ENCODE measurements around the gene KSR1. TPM values are rescaled to one million over a fixed set of nuclear protein-coding genes. Genes with fewer than 3 reads are reported as not detected.
"Not testable (repeated sequence)": the region's sequence is repeated elsewhere in the genome, so short reads cannot be mapped to it uniquely, and the experiment has no call there.

The KSR1 gene
- total RNA-seq, 1 donor from 2014 or later: 90.2 TPM

DNA sequence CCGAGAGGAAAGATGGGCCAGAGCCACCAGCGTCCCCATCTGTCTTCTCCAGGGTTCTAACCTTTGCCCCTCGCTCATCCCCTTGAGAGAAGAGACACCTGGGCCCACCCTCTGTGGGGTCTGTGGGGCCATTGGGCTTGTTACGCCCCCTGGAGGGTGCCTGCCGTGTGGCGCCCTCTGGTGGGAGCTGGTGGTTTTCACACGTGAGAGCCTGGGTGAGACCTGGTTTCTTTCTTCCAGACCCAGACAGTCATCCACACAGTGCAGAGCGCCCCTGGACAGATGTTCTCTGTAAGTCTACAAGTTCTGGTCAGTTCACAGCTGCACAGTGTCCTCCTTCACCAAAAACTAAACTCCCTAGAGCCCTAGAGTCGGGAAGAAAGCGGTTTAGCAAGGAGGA, 189.4 kb downstream of the KSR1 start:
- H3K36me3 Mint-ChIP-seq (ENCODE audit: low read depth, unreplicated experiment): peaks cover 26% of the 10 kb centered on the region
- H3K4me3 Mint-ChIP-seq (ENCODE audit: unreplicated experiment); H3K27me3 Mint-ChIP-seq (ENCODE audit: low read depth, unreplicated experiment); FAIRE-seq; H3K27ac ChIP-seq (ENCODE audit: low read depth, low read length); H3K9ac ChIP-seq (ENCODE audit: low read length); H3K79me2 ChIP-seq (ENCODE audit: insufficient read depth, low read length); H2AFZ ChIP-seq (ENCODE audit: low read depth, low read length); H3K4me1 ChIP-seq (ENCODE audit: insufficient read depth, low read length); H3K27ac Mint-ChIP-seq (ENCODE audit: unreplicated experiment); H3K9me3 ChIP-seq (ENCODE audit: insufficient read depth, low read depth, low read length); H3K4me3 ChIP-seq (ENCODE audit: insufficient read depth, low read depth, low read length); H4K20me1 ChIP-seq (ENCODE audit: insufficient read depth, low read length); H3K27me3 ChIP-seq (ENCODE audit: insufficient read depth, low read length); H3K9me3 Mint-ChIP-seq (ENCODE audit: unreplicated experiment); H3K4me2 ChIP-seq (ENCODE audit: low read length); DNase-seq (ENCODE audit: low read depth); H3K4me1 Mint-ChIP-seq (ENCODE audit: low read depth, unreplicated experiment); H3K36me3 ChIP-seq (ENCODE audit: insufficient read depth, low read length): not testable (repeated sequence)

DNA sequence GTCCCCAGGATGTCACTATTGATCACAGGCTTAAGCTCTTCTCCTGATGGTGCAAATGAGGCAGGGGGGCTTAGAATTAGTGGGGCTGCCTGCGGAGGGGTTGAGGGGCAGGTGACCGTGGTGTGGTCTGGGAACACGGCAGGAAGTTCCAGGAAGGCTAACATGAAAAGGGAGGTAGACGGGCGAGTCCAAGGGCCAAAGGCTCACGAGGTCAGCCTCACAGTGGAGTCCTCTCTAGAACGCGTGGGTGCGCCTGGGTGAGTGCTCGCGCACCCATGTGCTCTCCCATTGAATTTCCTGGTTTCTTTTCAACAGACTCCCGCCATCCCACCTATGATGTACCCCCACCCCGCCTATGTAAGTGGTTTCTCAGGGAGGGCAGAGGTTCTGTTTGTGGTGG, 190.0 kb downstream of the KSR1 start:
- no peak for DNase-seq (ENCODE audit: low read depth)
- no peak for FAIRE-seq
- Histone ChIP-seq H2AFZ (ENCODE audit: low read depth, low read length) (no peak overlapping the region), H3K79me2 (ENCODE audit: insufficient read depth, low read length) (no peaks in the 10 kb centered on the region), H3K9ac (ENCODE audit: low read length) (no peak overlapping the region), H3K4me2 (ENCODE audit: low read length) (no peak overlapping the region), H3K9me3 (ENCODE audit: insufficient read depth, low read depth, low read length) (no peaks in the 10 kb centered on the region), H3K27ac (ENCODE audit: low read depth, low read length) (no peak overlapping the region), H3K27me3 (ENCODE audit: insufficient read depth, low read length) (no peaks in the 10 kb centered on the region), H3K4me3 (ENCODE audit: insufficient read depth, low read depth, low read length) (no peak overlapping the region), H3K4me1 (ENCODE audit: insufficient read depth, low read length) (no peaks in the 10 kb centered on the region), H3K36me3 (ENCODE audit: insufficient read depth, low read length) (no peaks in the 10 kb centered on the region), H4K20me1 (ENCODE audit: insufficient read depth, low read length) (no peaks in the 10 kb centered on the region)
- Mint-ChIP-seq H3K27ac (ENCODE audit: unreplicated experiment) (no peak overlapping the region), H3K36me3 (ENCODE audit: low read depth, unreplicated experiment) (peaks cover 25% of the 10 kb centered on the region), H3K4me1 (ENCODE audit: low read depth, unreplicated experiment) (no peaks in the 10 kb centered on the region), H3K9me3 (ENCODE audit: unreplicated experiment) (no peaks in the 10 kb centered on the region), H3K4me3 (ENCODE audit: unreplicated experiment) (no peak overlapping the region), H3K27me3 (ENCODE audit: low read depth, unreplicated experiment) (no peaks in the 10 kb centered on the region)
- TF ChIP-seq EZH2 (IDR thresholded peaks at IDR 0.05; ENCODE audit: insufficient read depth, low read length): no peak
- TF ChIP-seq, protein P1, sequence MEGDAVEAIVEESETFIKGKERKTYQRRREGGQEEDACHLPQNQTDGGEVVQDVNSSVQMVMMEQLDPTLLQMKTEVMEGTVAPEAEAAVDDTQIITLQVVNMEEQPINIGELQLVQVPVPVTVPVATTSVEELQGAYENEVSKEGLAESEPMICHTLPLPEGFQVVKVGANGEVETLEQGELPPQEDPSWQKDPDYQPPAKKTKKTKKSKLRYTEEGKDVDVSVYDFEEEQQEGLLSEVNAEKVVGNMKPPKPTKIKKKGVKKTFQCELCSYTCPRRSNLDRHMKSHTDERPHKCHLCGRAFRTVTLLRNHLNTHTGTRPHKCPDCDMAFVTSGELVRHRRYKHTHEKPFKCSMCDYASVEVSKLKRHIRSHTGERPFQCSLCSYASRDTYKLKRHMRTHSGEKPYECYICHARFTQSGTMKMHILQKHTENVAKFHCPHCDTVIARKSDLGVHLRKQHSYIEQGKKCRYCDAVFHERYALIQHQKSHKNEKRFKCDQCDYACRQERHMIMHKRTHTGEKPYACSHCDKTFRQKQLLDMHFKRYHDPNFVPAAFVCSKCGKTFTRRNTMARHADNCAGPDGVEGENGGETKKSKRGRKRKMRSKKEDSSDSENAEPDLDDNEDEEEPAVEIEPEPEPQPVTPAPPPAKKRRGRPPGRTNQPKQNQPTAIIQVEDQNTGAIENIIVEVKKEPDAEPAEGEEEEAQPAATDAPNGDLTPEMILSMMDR (IDR thresholded peaks at IDR 0.05; ENCODE audit: insufficient read depth, low read depth, low read length): no peak

DNA sequence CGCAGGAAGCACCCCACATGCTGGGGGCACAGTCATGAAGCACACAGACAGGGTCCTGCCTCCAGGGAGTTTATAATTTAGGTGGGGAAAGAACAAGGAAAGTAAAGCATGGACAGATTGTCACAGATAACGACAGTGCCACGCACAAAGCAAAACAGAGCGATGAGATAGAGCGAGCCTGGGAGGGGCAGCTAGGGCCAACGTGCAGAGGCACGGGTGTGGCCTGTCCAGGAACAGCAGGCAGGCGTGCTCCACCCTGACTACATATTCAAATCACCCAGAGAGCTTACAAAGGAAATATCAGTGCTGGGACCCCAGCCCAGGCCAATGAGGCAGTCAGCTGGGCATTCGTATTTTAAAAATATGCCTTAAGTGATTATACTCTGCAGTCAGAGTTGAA, 191.5 kb downstream of the KSR1 start:
- no peaks in the 10 kb centered on the region for H3K9me3 Mint-ChIP-seq (ENCODE audit: unreplicated experiment)
- no peak for TF ChIP-seq EZH2 (IDR thresholded peaks at IDR 0.05; ENCODE audit: insufficient read depth, low read length)
- TF ChIP-seq, protein P1 (IDR thresholded peaks at IDR 0.05; ENCODE audit: insufficient read depth, low read depth, low read length): no peak
- H3K4me1 Mint-ChIP-seq (ENCODE audit: low read depth, unreplicated experiment): peaks cover 3% of the 10 kb centered on the region
- peaks cover 19% of the 10 kb centered on the region for H3K36me3 Mint-ChIP-seq (ENCODE audit: low read depth, unreplicated experiment)
- no peak overlapping the region for H3K27ac Mint-ChIP-seq (ENCODE audit: unreplicated experiment)
- no peaks in the 10 kb centered on the region for H3K36me3 ChIP-seq (ENCODE audit: insufficient read depth, low read length)
- no peaks in the 10 kb centered on the region for H3K79me2 ChIP-seq (ENCODE audit: insufficient read depth, low read length)
- no peaks in the 10 kb centered on the region for H3K27me3 ChIP-seq (ENCODE audit: insufficient read depth, low read length)
- H3K4me2 ChIP-seq (ENCODE audit: low read length): no peak overlapping the region
- no peak overlapping the region for H3K4me3 ChIP-seq (ENCODE audit: insufficient read depth, low read depth, low read length)
- H3K27ac ChIP-seq (ENCODE audit: low read depth, low read length): no peak overlapping the region
- no peak overlapping the region for H2AFZ ChIP-seq (ENCODE audit: low read depth, low read length)
- no peaks in the 10 kb centered on the region for H3K4me1 ChIP-seq (ENCODE audit: insufficient read depth, low read length)
- no peaks in the 10 kb centered on the region for H3K9me3 ChIP-seq (ENCODE audit: insufficient read depth, low read depth, low read length)
- no peaks in the 10 kb centered on the region for H4K20me1 ChIP-seq (ENCODE audit: insufficient read depth, low read length)
- FAIRE-seq (no peak), DNase-seq (ENCODE audit: low read depth) (no peak)
- no peak overlapping the region for H3K9ac ChIP-seq (ENCODE audit: low read length)
- no peaks in the 10 kb centered on the region for H3K27me3 Mint-ChIP-seq (ENCODE audit: low read depth, unreplicated experiment)
- H3K4me3 Mint-ChIP-seq (ENCODE audit: unreplicated experiment): no peak overlapping the region

DNA sequence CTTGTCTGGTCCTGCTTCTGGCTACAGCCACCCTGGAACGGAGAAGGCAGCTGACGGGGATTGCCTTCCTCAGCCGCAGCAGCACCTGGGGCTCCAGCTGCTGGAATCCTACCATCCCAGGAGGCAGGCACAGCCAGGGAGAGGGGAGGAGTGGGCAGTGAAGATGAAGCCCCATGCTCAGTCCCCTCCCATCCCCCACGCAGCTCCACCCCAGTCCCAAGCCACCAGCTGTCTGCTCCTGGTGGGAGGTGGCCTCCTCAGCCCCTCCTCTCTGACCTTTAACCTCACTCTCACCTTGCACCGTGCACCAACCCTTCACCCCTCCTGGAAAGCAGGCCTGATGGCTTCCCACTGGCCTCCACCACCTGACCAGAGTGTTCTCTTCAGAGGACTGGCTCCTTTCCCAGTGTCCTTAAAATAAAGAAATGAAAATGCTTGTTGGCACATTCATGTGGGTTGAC, 192.9 kb downstream of the KSR1 start:
- H3K36me3 Mint-ChIP-seq (ENCODE audit: low read depth, unreplicated experiment): peaks cover 14% of the 10 kb centered on the region
- not testable (repeated sequence) for FAIRE-seq; DNase-seq (ENCODE audit: low read depth)

More for the DNA sequence above, 192.9 kb downstream of the KSR1 start:
- H3K4me3 Mint-ChIP-seq (ENCODE audit: unreplicated experiment); H3K4me1 Mint-ChIP-seq (ENCODE audit: low read depth, unreplicated experiment); H3K4me3 ChIP-seq (ENCODE audit: insufficient read depth, low read depth, low read length); H4K20me1 ChIP-seq (ENCODE audit: insufficient read depth, low read length); H3K27me3 Mint-ChIP-seq (ENCODE audit: low read depth, unreplicated experiment); H3K9me3 ChIP-seq (ENCODE audit: insufficient read depth, low read depth, low read length); H3K9me3 Mint-ChIP-seq (ENCODE audit: unreplicated experiment); H3K9ac ChIP-seq (ENCODE audit: low read length); H3K27me3 ChIP-seq (ENCODE audit: insufficient read depth, low read length); H3K27ac ChIP-seq (ENCODE audit: low read depth, low read length); H3K27ac Mint-ChIP-seq (ENCODE audit: unreplicated experiment); H3K36me3 ChIP-seq (ENCODE audit: insufficient read depth, low read length); H2AFZ ChIP-seq (ENCODE audit: low read depth, low read length); H3K79me2 ChIP-seq (ENCODE audit: insufficient read depth, low read length); H3K4me2 ChIP-seq (ENCODE audit: low read length); H3K4me1 ChIP-seq (ENCODE audit: insufficient read depth, low read length): not testable (repeated sequence)
